HG03521 (cell line): Measurements from ENCODE around the gene EXD3.

Experiments used
- ATAC-seq: cut with Tn5 transposase; IDR thresholded peaks from one replicate; pipeline ENCODE4 v1.9.1; 2021; ENCODE audit warnings: mild to moderate bottlenecking, moderate library complexity; ENCODE audit not compliant: unreplicated experiment

Gene EXD3

GRCh38 chr9:137319739-137320551, 103.0 kb downstream of the EXD3 start:
- ATAC-seq, result no peak

- ATAC-seq, result no peak
These were observed 103.8 kb downstream of the EXD3 start for GRCh38 chr9:137319011-137319738.

GRCh38 chr9:137318602-137319001, 104.4 kb downstream of the EXD3 start:
- no peak for ATAC-seq

GRCh38 chr9:137317718-137318511, 105.0 kb downstream of the EXD3 start:
- ATAC-seq, result no peak

GRCh38 chr9:137317021-137317717, 105.8 kb downstream of the EXD3 start:
- no peak for ATAC-seq

- no peak for ATAC-seq
These were observed 106.7 kb downstream of the EXD3 start for GRCh38 chr9:137316012-137316981.

GRCh38 chr9:137315581-137316011, 107.4 kb downstream of the EXD3 start:
- no peak for ATAC-seq

GRCh38 chr9:137314561-137315560, 108.1 kb downstream of the EXD3 start:
- ATAC-seq, result no peak

GRCh38 chr9:137313956-137314560, 108.9 kb downstream of the EXD3 start:
- ATAC-seq, result no peak

GRCh38 chr9:137313326-137313936, 109.5 kb downstream of the EXD3 start:
- ATAC-seq, result no peak

- no peak for ATAC-seq
These were observed 110.1 kb downstream of the EXD3 start for GRCh38 chr9:137312852-137313325.

- no peak for ATAC-seq
These were observed 110.7 kb downstream of the EXD3 start for GRCh38 chr9:137311986-137312851.

- no peak for ATAC-seq
These were observed 111.6 kb downstream of the EXD3 start for GRCh38 chr9:137311171-137311985.

GRCh38 chr9:137310189-137311052, 112.5 kb downstream of the EXD3 start:
- no peak for ATAC-seq
